HepG2 (cell line): ENCODE data around the gene ING1. TPM values are rescaled to one million over a fixed set of nuclear protein-coding genes. Genes with fewer than 3 reads are reported as not detected.

Experiments
- AHDC1 ChIP-seq: sonication (generic); formaldehyde crosslinking; IDR thresholded peaks from 2 replicates; pipeline ENCODE4 v1.5.1; 2020; ENCODE audit warnings: mild to moderate bottlenecking, missing genetic modification reagents, borderline replicate concordance
- AHR ChIP-seq: IDR thresholded peaks from 2 replicates; pipeline ENCODE4 v1.6.1; 2018; ENCODE audit warnings: missing genetic modification reagents, missing compliant biosample characterization
- AKNA ChIP-seq: sonication (generic); formaldehyde crosslinking; IDR thresholded peaks from 2 replicates; pipeline ENCODE4 v1.4.0; 2020; ENCODE audit warnings: missing genetic modification reagents, borderline replicate concordance
- ARNT2 ChIP-seq: sonication (generic); formaldehyde crosslinking; IDR thresholded peaks from 2 replicates; pipeline ENCODE4 v1.8.0; 2022; ENCODE audit warnings: mild to moderate bottlenecking, low read depth, missing genetic modification reagents, moderate library complexity
- ATF5 ChIP-seq: sonication (generic); formaldehyde crosslinking; IDR thresholded peaks from 2 replicates; pipeline ENCODE4 v1.4.0; 2020; ENCODE audit warnings: mild to moderate bottlenecking, low read depth, missing genetic modification reagents
- DNMT3B ChIP-seq: conservative IDR thresholded peaks from 2 replicates; pipeline ENCODE4 v1.6.1; 2016; ENCODE audit warnings: missing biosample characterization, control low read depth
- MAFF ChIP-seq: IDR thresholded peaks from 2 replicates; pipeline ENCODE4 v1.6.1; 2011; ENCODE audit warnings: low read depth, low read length, improper control_type of control experiment
- MBD4 ChIP-seq: IDR thresholded peaks from 2 replicates; pipeline ENCODE4 v1.6.1; 2012; ENCODE audit warnings: low read length, inconsistent platforms, borderline replicate concordance
- PLSCR1 ChIP-seq: sonication (generic); formaldehyde crosslinking; IDR thresholded peaks from 2 replicates; pipeline ENCODE4 v1.5.0; 2020; ENCODE audit warnings: missing genetic modification reagents, mild to moderate bottlenecking, borderline replicate concordance
- POLR2A ChIP-seq, 2 experiments: IDR thresholded peaks; 2 replicates each; pipeline ENCODE4 v1.6.1; 2011; ENCODE audit warnings: low read depth in 2 of 2, low read length in 2 of 2, mild to moderate bottlenecking in 1 of 2, moderate library complexity in 1 of 2; ENCODE audit not compliant: insufficient read depth in 1 of 2
- ZBTB1 ChIP-seq: sonication (generic); formaldehyde crosslinking; IDR thresholded peaks from 2 replicates; pipeline ENCODE4 v1.4.0; 2020; ENCODE audit warnings: missing genetic modification reagents, borderline replicate concordance
- ZNF720 ChIP-seq: sonication (generic); formaldehyde crosslinking; IDR thresholded peaks from 2 replicates; pipeline ENCODE4 v1.4.0; 2020; ENCODE audit warnings: missing genetic modification reagents
- ZNF788 ChIP-seq: sonication (generic); formaldehyde crosslinking; IDR thresholded peaks from 2 replicates; pipeline ENCODE4 v1.5.0; 2020; ENCODE audit warnings: mild to moderate bottlenecking, missing genetic modification reagents, borderline replicate concordance
- polyA plus RNA-seq, 8 experiments: library from polyadenylated mRNA; depleted of rRNA in 3 of 8; stranded (reverse) in 7 of 8; unstranded in 1 of 8; fragments of >200 nt; fragmentation: Illumina TruSeq in 4 of 8; extraction: Trizol in 4 of 8; gene quantifications; 2 replicates each; pipeline versions ENCODE4 v1.2.1 to v1.2.3, GENCODE V29; 2011 to 2016; ENCODE audit warnings: low read depth in 4 of 8, missing spikeins in 1 of 8, mixed read lengths in 1 of 8; ENCODE audit not compliant: insufficient read depth in 1 of 8
- total RNA-seq, 5 experiments: library from RNA; depleted of rRNA; stranded (reverse); fragments of >200 nt; fragmentation: Illumina TruSeq; extraction: Trizol; gene quantifications; 2 replicates each; pipeline ENCODE4 v1.2.3, GENCODE V29; 2016; ENCODE audit warnings: low read depth in 1 of 5
- TF ChIP-seq, protein P1 (sequence below): sonication (generic); formaldehyde crosslinking; IDR thresholded peaks from 2 replicates; pipeline ENCODE4 v1.8.1; 2023; ENCODE audit warnings: mild to moderate bottlenecking, missing genetic modification reagents

The ING1 gene
- total and polyA plus RNA-seq, 2 of the 13 experiments (the other 11 are each of a cell fraction or from before 2014, with no cell fraction given), result 8.1 to 16.1 TPM

DNA sequence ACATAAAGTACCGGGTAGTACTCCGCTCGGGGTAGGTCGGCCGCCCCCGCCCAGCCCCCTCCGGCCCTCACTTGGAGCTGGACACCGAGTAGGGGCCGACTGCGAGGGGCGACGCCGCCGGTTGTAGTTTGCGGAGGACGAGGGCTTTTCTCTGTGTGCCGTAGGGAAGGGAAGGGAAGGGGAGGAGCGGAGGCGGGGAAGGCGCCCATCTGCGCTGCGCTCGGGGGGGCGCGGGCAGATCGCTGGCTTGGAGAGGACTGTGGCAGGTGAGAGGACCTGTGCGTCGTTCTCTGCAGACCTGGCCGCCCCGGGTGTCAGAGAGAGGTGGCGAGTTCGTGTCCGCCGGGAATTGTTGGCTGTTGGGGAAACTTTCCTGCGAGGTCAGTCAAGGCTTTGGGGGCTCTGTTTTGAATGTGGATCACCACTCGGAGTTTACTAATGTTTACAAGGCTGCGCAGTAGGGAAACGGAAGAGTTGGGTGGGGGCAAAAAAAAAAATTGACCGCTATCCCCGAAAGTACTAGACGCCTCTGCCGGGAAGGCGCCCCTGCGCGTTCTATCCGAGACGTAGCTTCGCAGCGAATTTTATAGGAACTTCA, 1.4 kb downstream of the ING1 start (continued):
- TF ChIP-seq PLSCR1 (CRISPR knock-in tag) (no peak), AKNA (CRISPR knock-in tag) (no peak), DNMT3B (CRISPR knock-in tag) (peak; percentile 64; the same call in 1 of the 2 replicates), AHR (CRISPR knock-in tag) (no peak), AHDC1 (CRISPR knock-in tag) (no peak), ATF5 (CRISPR knock-in tag) (no peak), MAFF (no peak), ZNF720 (CRISPR knock-in tag) (no peak), POLR2A (IDR thresholded peaks at IDR 0.05; ENCODE audit: insufficient read depth in 1 of 2, low read depth in 2 of 2, low read length in 2 of 2) (peak in 1 of 2 experiments; percentile 100; a peak in 2 of 4 replicates), ARNT2 (CRISPR knock-in tag) (0 out of 2 replicates have a peak, but pooled peaks have one; percentile 57), MBD4 (no peak), ZNF788 (no peak), ZBTB1 (no peak)
- TF ChIP-seq, protein P1, sequence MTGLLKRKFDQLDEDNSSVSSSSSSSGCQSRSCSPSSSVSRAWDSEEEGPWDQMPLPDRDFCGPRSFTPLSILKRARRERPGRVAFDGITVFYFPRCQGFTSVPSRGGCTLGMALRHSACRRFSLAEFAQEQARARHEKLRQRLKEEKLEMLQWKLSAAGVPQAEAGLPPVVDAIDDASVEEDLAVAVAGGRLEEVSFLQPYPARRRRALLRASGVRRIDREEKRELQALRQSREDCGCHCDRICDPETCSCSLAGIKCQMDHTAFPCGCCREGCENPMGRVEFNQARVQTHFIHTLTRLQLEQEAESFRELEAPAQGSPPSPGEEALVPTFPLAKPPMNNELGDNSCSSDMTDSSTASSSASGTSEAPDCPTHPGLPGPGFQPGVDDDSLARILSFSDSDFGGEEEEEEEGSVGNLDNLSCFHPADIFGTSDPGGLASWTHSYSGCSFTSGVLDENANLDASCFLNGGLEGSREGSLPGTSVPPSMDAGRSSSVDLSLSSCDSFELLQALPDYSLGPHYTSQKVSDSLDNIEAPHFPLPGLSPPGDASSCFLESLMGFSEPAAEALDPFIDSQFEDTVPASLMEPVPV (CRISPR knock-in tag), result peak; percentile 65; the same call in 1 of the 2 replicates
